ENCODE measurements around the gene FHL2.

DNA sequence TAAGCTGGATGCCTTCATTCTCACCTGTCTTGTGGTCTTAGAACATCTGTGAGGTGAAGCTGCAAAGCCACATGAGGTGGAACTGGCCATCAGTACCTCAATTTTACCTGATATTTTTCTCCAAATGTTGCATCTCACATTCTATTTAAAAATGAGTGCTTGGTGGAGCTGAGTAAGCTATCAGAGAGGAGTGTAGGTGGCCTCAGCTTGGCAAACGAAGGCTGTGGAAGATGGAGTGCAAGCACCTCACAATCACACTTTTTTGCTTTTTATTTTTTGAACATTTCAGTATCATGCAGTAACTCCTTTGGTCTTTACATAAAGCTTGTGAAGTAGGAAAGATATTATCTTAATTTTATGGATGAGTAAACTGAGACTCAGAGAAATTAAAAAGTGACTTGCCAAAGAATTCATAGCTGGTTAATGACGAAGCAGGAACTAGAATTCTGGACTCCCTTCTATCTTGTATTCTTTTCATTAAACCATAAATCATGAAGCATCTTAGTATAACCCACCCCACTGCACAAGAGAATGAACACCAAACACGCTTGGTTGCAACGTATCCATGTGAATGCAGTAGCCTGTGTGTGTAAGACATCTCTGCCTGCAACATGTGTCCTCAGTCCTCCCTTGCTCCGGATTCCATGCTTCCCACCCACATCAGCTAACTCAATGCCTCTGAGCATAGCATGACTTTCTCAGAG is 34.3 kb downstream of the FHL2 start:
- TF ChIP-seq POLR2A (IDR thresholded peaks at IDR 0.05; ENCODE audit: low read length) (no peak), GATA1 (IDR thresholded peaks at IDR 0.05; ENCODE audit: low read depth, low read length) (no peak)

Measured in erythroblast (primary cell).